Body of pancreas (tissue), 4 donors: ENCODE measurements around the gene PEAR1. TPM values are rescaled to one million over a fixed set of nuclear protein-coding genes. Genes with fewer than 3 reads are reported as not detected.

Source experiments
- ATAC-seq: fragments of 150-250 bp; one replicate; pipeline ENCODE4 v1.9.1; 2016
- DNase-seq, 4 donors: peaks; one replicate each; pipeline ENCODE4 v3.0.0-alpha.2; 2019
- H3K27ac ChIP-seq, 4 donors: fragments of 200-600 bp; sonication (generic); 1 replicate in 3 of 4; 2 replicates in 1 of 4; pipeline versions ENCODE4 v1.5.1 to v1.6.1; 2016 to 2019; ENCODE audit warnings: mild to moderate bottlenecking in 1 of 4, mixed read lengths in 1 of 4, moderate library complexity in 1 of 4
- H3K27me3 ChIP-seq, 2 donors: fragments of 200-600 bp; sonication (generic); one replicate each; pipeline ENCODE4 v1.6.0; 2016; ENCODE audit warnings: mild to moderate bottlenecking in 1 of 2
- H3K36me3 ChIP-seq, 2 donors: fragments of 200-600 bp; sonication (generic); replicated peaks in 1 of 2; 2 replicates each; pipeline ENCODE4 v1.5.1; 2016; ENCODE audit warnings: low read depth in 2 of 2; ENCODE audit not compliant: insufficient read depth in 1 of 2
- H3K4me1 ChIP-seq: fragments of 200-600 bp; sonication (generic); one replicate; pipeline ENCODE4 v1.6.0; 2016
- H3K4me3 ChIP-seq, 2 donors: fragments of 200-600 bp; sonication (generic); 1 replicate in 1 of 2; 2 replicates in 1 of 2; pipeline ENCODE4 v1.5.1; 2016 to 2019
- H3K9me3 ChIP-seq, 3 donors: fragments of 200-600 bp; sonication (generic); 1 replicate in 2 of 3; 2 replicates in 1 of 3; pipeline ENCODE4 v1.5.1; 2016
- CTCF ChIP-seq, 7 experiments: fragments of 450-650 bp in 4 of 7; fragments of 200-600 bp in 3 of 7; sonication (generic) in 3 of 7; IDR thresholded peaks; one replicate each; pipeline ENCODE4 v1.5.1; 2016 to 2019; ENCODE audit warnings: antibody characterized with exemption in 7 of 7
- POLR2A ChIP-seq, 3 donors: fragments of 450-650 bp; IDR thresholded peaks; one replicate each; pipeline ENCODE4 v1.6.1; 2016; ENCODE audit warnings: antibody characterized with exemption in 3 of 3, mild to moderate bottlenecking in 2 of 3
- WGBS, 2 donors: methylation state at CpG; one replicate each; pipeline ENCODE4 v1.1.5; 2017; 5-methylcytosine and 5-hydroxymethylcytosine counted together
- intact Hi-C: fragments of 100-400 bp; cut with DNase I; formaldehyde crosslinking; loops from one replicate; pipeline ENCODE4 v1.15.1; 2023
- total RNA-seq, 2 donors: library from RNA; depleted of rRNA; stranded (reverse); fragments of >200 nt; gene quantifications; one replicate each; pipeline ENCODE4 v1.1.0, GENCODE V29; 2016

The PEAR1 gene
- total RNA-seq, 2 donors from 2014 or later: 5.2 to 7.6 TPM

GRCh38 chr1:156849151-156849496 is 44.4 kb upstream of the PEAR1 start:
- ATAC-seq (no peak), DNase-seq (no peak)
- Histone ChIP-seq H3K4me1 (peaks cover 25% of the 10 kb centered on the region), H3K27ac (no peak overlapping the region), H3K9me3 (no peaks in the 10 kb centered on the region), H3K27me3 (peaks cover 0 to 9% of the 10 kb centered on the region in 2 donors), H3K36me3 (no peaks in the 10 kb centered on the region), H3K4me3 (no peak overlapping the region)
- TF ChIP-seq CTCF (IDR thresholded peaks at IDR 0.05) (no peak), POLR2A (IDR thresholded peaks at IDR 0.05) (no peak)
- intact Hi-C loops: no loop called here
- WGBS, 2 donors: 46 to 63% methylated on average over 12 to 23 of the region's 23 CpGs

- Histone ChIP-seq H3K36me3 (no peaks in the 10 kb centered on the region), H3K4me1 (peaks cover 22% of the 10 kb centered on the region), H3K4me3 (no peak overlapping the region), H3K27me3 (no peaks in the 10 kb centered on the region), H3K9me3 (no peaks in the 10 kb centered on the region), H3K27ac (peak overlapping the region; percentile 80 to 91 (median 82))
- ATAC-seq: peak; percentile 89
- intact Hi-C loops: no loop called here
- WGBS, 2 donors: 41 to 44% methylated on average over 7 to 17 of the region's 17 CpGs
- peak; percentile 88 to 97 (median 94) for DNase-seq
- TF ChIP-seq CTCF (IDR thresholded peaks at IDR 0.05) (peak in 3 of 7 experiments; percentile 26 to 37 (median 28)), POLR2A (IDR thresholded peaks at IDR 0.05) (no peak)
These were observed 41.6 kb upstream of the PEAR1 start for GRCh38 chr1:156851779-156852417.

- peak; percentile 92 for ATAC-seq
- Histone ChIP-seq H3K4me1 (peaks cover 22% of the 10 kb centered on the region), H3K36me3 (no peaks in the 10 kb centered on the region), H3K9me3 (no peaks in the 10 kb centered on the region), H3K4me3 (no peak overlapping the region), H3K27ac (peak overlapping the region; percentile 80 to 91 (median 82)), H3K27me3 (no peaks in the 10 kb centered on the region)
- intact Hi-C loops: no loop called here
- DNase-seq: peak; percentile 96 to 99 (median 97)
- WGBS, 2 donors: 12 to 29% methylated on average over 9 of the region's 9 CpGs
- TF ChIP-seq POLR2A (IDR thresholded peaks at IDR 0.05): no peak
- no peak for TF ChIP-seq CTCF (IDR thresholded peaks at IDR 0.05)
These were observed 41.1 kb upstream of the PEAR1 start for GRCh38 chr1:156852418-156852874.

GRCh38 chr1:156853761-156854160 is 39.8 kb upstream of the PEAR1 start:
- Histone ChIP-seq H3K27ac (no peak overlapping the region), H3K27me3 (no peaks in the 10 kb centered on the region), H3K4me3 (no peak overlapping the region), H3K4me1 (peaks cover 29% of the 10 kb centered on the region), H3K36me3 (no peaks in the 10 kb centered on the region), H3K9me3 (no peaks in the 10 kb centered on the region)
- no peak for ATAC-seq
- no peak for DNase-seq
- intact Hi-C loops: no loop called here
- 95 to 97% methylated on average over 17 to 19 of the region's 19 CpGs for WGBS, 2 donors
- TF ChIP-seq POLR2A (IDR thresholded peaks at IDR 0.05) (no peak), CTCF (IDR thresholded peaks at IDR 0.05) (no peak)

- Histone ChIP-seq H3K9me3 (no peaks in the 10 kb centered on the region), H3K36me3 (no peaks in the 10 kb centered on the region), H3K27ac (no peak overlapping the region), H3K4me3 (no peak overlapping the region), H3K27me3 (peaks cover 0 to 4% of the 10 kb centered on the region in 2 donors), H3K4me1 (peaks cover 38% of the 10 kb centered on the region)
- WGBS, 2 donors: 68 to 74% methylated on average over 3 of the region's 3 CpGs
- no peak for DNase-seq
- TF ChIP-seq CTCF (IDR thresholded peaks at IDR 0.05): no peak
- TF ChIP-seq POLR2A (IDR thresholded peaks at IDR 0.05): no peak
- intact Hi-C loops: no loop called here
- no peak for ATAC-seq
These were observed 38.9 kb upstream of the PEAR1 start for GRCh38 chr1:156854634-156855033.
